Spleen (tissue), 11 donors: Measurements from ENCODE around the gene WDR82. TPM values are rescaled to one million over a fixed set of nuclear protein-coding genes. Genes with fewer than 3 reads are reported as not detected.

Experiments used
- DNase-seq: peaks from one replicate; pipeline ENCODE4 v3.0.0-alpha.2; 2020
- H3K27ac ChIP-seq, 8 donors: fragments of 200-600 bp; sonication (generic) in 7 of 8; 1 replicate in 4 of 8; 2 replicates in 4 of 8; pipeline versions ENCODE4 v1.5.0 to v1.8.0; 2016 to 2021; ENCODE audit warnings: inconsistent platforms in 4 of 8, mild to moderate bottlenecking in 4 of 8, moderate library complexity in 1 of 8
- H3K27me3 ChIP-seq, 7 donors: fragments of 200-600 bp; sonication (generic) in 6 of 7; replicated peaks in 1 of 7; 1 replicate in 4 of 7; 2 replicates in 3 of 7; pipeline versions ENCODE4 v1.5.0 to v1.8.0; 2016 to 2021; ENCODE audit warnings: inconsistent platforms in 3 of 7, mild to moderate bottlenecking in 1 of 7
- H3K36me3 ChIP-seq, 6 donors: fragments of 200-600 bp; sonication (generic) in 5 of 6; 1 replicate in 4 of 6; 2 replicates in 2 of 6; pipeline versions ENCODE4 v1.5.0 to v1.8.0; 2016 to 2021; ENCODE audit warnings: inconsistent platforms in 2 of 6
- H3K4me1 ChIP-seq, 6 donors: fragments of 200-600 bp; sonication (generic) in 5 of 6; 1 replicate in 3 of 6; 2 replicates in 3 of 6; pipeline versions ENCODE4 v1.5.0 to v1.8.0; 2016 to 2021; ENCODE audit warnings: inconsistent platforms in 3 of 6
- H3K4me3 ChIP-seq, 8 donors: fragments of 200-600 bp; sonication (generic) in 7 of 8; 1 replicate in 4 of 8; 2 replicates in 4 of 8; pipeline versions ENCODE4 v1.5.0 to v1.8.0; 2016 to 2021; ENCODE audit warnings: inconsistent platforms in 4 of 8, mild to moderate bottlenecking in 4 of 8, moderate library complexity in 2 of 8
- H3K9me3 ChIP-seq, 8 donors: fragments of 200-600 bp; sonication (generic) in 7 of 8; 1 replicate in 4 of 8; 2 replicates in 4 of 8; pipeline versions ENCODE4 v1.5.0 to v1.8.0; 2016 to 2021; ENCODE audit warnings: inconsistent platforms in 4 of 8
- POLR2A ChIP-seq, 3 donors: fragments of 450-650 bp; IDR thresholded peaks; one replicate each; pipeline ENCODE4 v1.5.1; 2017; ENCODE audit warnings: antibody characterized with exemption in 3 of 3, mild to moderate bottlenecking in 1 of 3
- POLR2AphosphoS5 ChIP-seq, 3 donors: sonication (generic); formaldehyde crosslinking; IDR thresholded peaks; one replicate each; pipeline ENCODE4 v1.5.1; 2017; ENCODE audit warnings: antibody characterized with exemption in 3 of 3
- WGBS, 5 donors: extraction: QIAGEN DNeasy Blood & Tissue Kit in 3 of 5; methylation state at CpG; one replicate each; pipeline versions ENCODE4 v1.1.5 to v1.1.7; 2013 to 2018; 5-methylcytosine and 5-hydroxymethylcytosine counted together
- intact Hi-C: fragments of 100-400 bp; cut with DNase I; formaldehyde crosslinking; loops from one replicate; pipeline ENCODE4 v1.15.0; 2023; ENCODE audit warnings: low total_unique reads
- polyA plus RNA-seq, 3 donors: library from polyadenylated mRNA; stranded (reverse); fragments of 200-250 nt; gene quantifications; one replicate each; pipeline ENCODE4 v1.2.1, GENCODE V29; 2013
- total RNA-seq, 7 donors: library from RNA; depleted of rRNA in 3 of 7; stranded (reverse); fragments of >200 nt in 3 of 7; fragmentation: NEBNext Ultra II Directional in 4 of 7; extraction: Animal tissue kit (Norgen Biotek cat#: 25700) in 4 of 7; gene quantifications; one replicate each; pipeline versions ENCODE4 v1.1.0 to v1.2.1, GENCODE V29; 2016 to 2021
- TF ChIP-seq, protein P1 (sequence below), 11 experiments: fragments of 200-600 bp in 7 of 11; fragments of 450-650 bp in 4 of 11; sonication (generic) in 4 of 11; IDR thresholded peaks in 8 of 11; conservative IDR thresholded peaks in 3 of 11; 1 replicate in 7 of 11; 2 replicates in 4 of 11; pipeline versions ENCODE4 v1.4.0 to v1.8.0; 2016 to 2021; ENCODE audit warnings: antibody characterized with exemption in 11 of 11, inconsistent platforms in 4 of 11, mild to moderate bottlenecking in 1 of 11
- donor health status: healthy with polysubstance abuse.
- donor health status: DM: no; HTN: no; CAD: no; lungs with moderate emphysema.
- donor health status: DM: no; HTN: no; CAD: no.
- donor health status: Bipolar disorder and iron deficiency.
- donor health status: healthy.
- donor health status: DM: no; HTN: no; CAD: no.
- donor health status: DM: yes; HTN: yes; CAD: no.

WDR82 gene
- total and polyA plus RNA-seq, 10 donors = 20.9 to 80.6 (median 66.4) TPM

DNA sequence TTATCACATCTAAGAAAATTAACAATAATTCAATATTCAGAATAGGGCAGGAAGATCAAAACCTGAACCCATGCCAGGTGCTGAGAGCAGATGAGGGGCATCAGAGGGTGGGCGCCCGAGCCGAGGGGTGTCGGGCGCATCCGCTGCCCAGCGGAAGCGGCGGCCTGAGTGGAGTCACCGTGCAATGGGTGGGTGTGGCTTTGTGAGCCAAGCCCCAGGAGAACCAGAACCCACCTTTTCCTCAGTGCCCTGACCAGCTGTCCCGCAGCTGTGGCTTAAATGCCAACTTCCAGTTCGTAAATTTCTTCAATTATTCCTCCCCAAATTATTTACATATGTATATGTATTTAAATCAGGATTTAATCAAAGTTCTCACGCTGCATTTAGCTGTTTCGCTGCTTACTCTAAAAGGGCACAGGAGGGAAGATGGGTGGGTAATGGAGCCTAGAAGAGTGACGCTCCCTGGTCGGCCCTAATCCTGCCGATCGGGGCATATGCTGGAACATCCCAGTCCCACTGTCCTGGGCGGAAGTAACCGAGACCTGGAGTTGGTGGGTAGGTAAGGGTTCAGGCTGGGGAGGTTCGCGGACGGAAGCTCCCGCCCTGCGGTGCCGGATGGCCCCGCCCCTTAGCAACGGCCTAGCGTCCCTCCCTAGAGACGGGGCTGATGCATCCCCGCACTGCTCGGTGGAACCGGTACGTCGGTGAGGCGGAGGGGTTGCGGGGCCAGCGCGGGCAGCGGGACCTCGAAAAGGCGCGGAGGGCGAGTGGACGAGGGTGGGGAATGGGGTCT lies 39.0 kb upstream of the WDR82 start:
- H3K27me3 ChIP-seq = no peaks in the 10 kb centered on the region
- intact Hi-C loops = no loop called here
- peak overlapping the region in 6 of 8 donors; percentile 6 to 51 (median 27) for H3K4me3 ChIP-seq
- no peaks in the 10 kb centered on the region for H3K9me3 ChIP-seq
- peaks cover 22 to 41% (median 30%) of the 10 kb centered on the region in 6 donors for H3K4me1 ChIP-seq
- peak overlapping the region in 3 of 8 donors; percentile 20 to 50 (median 22) for H3K27ac ChIP-seq
- WGBS, 5 donors = 18 to 32% (median 26%) methylated on average over 42 to 45 of the region's 45 CpGs
- TF ChIP-seq POLR2AphosphoS5 (IDR thresholded peaks at IDR 0.05) = peak; percentile 41 to 63 (median 54)
- TF ChIP-seq, protein P1, sequence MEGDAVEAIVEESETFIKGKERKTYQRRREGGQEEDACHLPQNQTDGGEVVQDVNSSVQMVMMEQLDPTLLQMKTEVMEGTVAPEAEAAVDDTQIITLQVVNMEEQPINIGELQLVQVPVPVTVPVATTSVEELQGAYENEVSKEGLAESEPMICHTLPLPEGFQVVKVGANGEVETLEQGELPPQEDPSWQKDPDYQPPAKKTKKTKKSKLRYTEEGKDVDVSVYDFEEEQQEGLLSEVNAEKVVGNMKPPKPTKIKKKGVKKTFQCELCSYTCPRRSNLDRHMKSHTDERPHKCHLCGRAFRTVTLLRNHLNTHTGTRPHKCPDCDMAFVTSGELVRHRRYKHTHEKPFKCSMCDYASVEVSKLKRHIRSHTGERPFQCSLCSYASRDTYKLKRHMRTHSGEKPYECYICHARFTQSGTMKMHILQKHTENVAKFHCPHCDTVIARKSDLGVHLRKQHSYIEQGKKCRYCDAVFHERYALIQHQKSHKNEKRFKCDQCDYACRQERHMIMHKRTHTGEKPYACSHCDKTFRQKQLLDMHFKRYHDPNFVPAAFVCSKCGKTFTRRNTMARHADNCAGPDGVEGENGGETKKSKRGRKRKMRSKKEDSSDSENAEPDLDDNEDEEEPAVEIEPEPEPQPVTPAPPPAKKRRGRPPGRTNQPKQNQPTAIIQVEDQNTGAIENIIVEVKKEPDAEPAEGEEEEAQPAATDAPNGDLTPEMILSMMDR (IDR thresholded peaks at IDR 0.05 in 8 of 11, conservative IDR thresholded peaks at IDR 0.05 in 3 of 11) = no peak
- TF ChIP-seq POLR2A (IDR thresholded peaks at IDR 0.05) = no peak
- peaks cover 0 to 13% (median 0%) of the 10 kb centered on the region in 6 donors for H3K36me3 ChIP-seq
- peak; percentile 92 for DNase-seq

DNA sequence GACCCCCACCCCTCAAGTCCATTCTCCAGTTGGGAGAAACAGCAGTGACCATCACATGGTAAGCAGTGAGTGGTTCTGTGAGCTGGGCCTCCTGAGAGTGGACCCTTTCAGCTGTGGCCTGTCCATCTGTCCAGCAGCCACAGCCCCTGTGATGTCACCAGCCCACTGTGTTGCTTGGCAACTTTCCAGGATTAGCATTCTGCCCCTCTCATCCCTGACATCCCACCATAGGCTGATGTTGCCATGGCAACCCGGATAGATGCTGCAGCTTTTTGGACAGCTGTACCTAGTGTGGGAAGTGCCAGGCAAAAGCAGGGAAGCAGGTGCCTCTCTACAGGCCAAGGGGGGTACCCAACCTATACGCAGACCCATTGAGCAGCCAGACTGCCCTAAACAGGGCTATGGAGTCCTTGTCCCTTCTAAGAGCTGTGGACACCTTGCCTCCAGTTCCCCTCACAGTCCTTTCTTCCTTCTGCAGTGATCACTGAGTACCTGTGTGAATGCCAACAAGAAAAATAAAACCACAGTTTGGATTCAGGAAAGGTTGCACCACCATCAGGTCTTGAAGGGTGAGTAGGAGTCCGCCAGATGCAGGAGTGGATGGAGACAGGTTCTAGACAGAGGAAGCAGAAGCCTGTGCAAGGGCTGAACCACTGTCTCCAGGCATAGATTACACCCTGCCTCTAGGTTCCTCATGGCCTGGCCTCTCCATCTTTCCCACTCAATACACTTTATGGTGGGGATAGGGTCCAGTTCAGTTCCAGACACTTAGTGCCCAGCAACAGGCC lies 37.7 kb upstream of the WDR82 start, which contains the start of gene DNAH1:
Gene DNAH1, plus strand, starts transcription at position 343 of the 788 bp plus-strand sequence. CDS start 6,124 bp downstream, outside the sequence.
- no peak for DNase-seq
- intact Hi-C loops = no loop called here
- H3K4me1 ChIP-seq = peaks cover 22 to 50% (median 32%) of the 10 kb centered on the region in 6 donors
- 75 to 97% (median 91%) methylated on average over 3 of the region's 3 CpGs for WGBS, 5 donors
- peaks cover 0 to 12% (median 0%) of the 10 kb centered on the region in 6 donors for H3K36me3 ChIP-seq
- peak within 1 kb of the TSS in 3 of 8 donors; percentile 23 to 51 (median 38) for H3K4me3 ChIP-seq
- H3K27ac ChIP-seq = peak within 1 kb of the TSS in 3 of 8 donors; percentile 20 to 50 (median 22)
- H3K9me3 ChIP-seq = no peaks in the 10 kb centered on the region
- no peaks in the 10 kb centered on the region for H3K27me3 ChIP-seq
- TF ChIP-seq POLR2A (IDR thresholded peaks at IDR 0.05) (no peak), POLR2AphosphoS5 (IDR thresholded peaks at IDR 0.05) (no peak)
- TF ChIP-seq, protein P1 (IDR thresholded peaks at IDR 0.05 in 8 of 11, conservative IDR thresholded peaks at IDR 0.05 in 3 of 11) = no peak

DNA sequence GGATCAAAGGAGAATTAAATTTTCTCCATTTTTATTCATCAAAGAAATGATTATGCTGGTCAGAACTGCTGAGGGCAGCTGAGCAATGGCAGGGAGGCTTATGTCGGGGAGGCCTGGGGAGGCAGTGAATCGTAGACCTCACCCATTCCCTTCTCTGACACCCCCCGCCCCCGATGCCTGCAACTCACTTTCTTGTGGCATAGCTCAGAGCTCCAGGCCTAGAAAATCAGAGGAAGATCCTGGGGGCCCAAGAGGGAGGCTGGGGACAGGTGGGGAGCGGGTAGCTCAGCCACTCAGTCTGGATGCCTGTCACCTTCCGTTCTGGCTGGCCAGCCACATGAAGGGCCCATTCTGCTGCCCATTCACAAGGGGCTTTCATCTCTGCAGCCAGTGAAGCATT lies 36.6 kb upstream of the WDR82 start:
- Histone ChIP-seq H3K4me1 (peaks cover 22 to 62% (median 40%) of the 10 kb centered on the region in 6 donors), H3K27ac (no peak overlapping the region), H3K4me3 (no peak overlapping the region), H3K27me3 (no peaks in the 10 kb centered on the region), H3K9me3 (no peaks in the 10 kb centered on the region), H3K36me3 (peaks cover 0 to 14% (median 0%) of the 10 kb centered on the region in 6 donors)
- intact Hi-C loops = no loop called here
- TF ChIP-seq POLR2AphosphoS5 (IDR thresholded peaks at IDR 0.05) (no peak), POLR2A (IDR thresholded peaks at IDR 0.05) (no peak)
- TF ChIP-seq, protein P1 (IDR thresholded peaks at IDR 0.05 in 8 of 11, conservative IDR thresholded peaks at IDR 0.05 in 3 of 11) = no peak
- DNase-seq = no peak
- 88 to 93% (median 90%) methylated on average over 5 to 6 of the region's 6 CpGs for WGBS, 5 donors
